Fibroblast of mammary gland (primary cell): ENCODE data around the gene ANKRD9.
A peak's percentile ranks its signal among the peaks of the same experiment; 100 is the strongest.
"Not testable (repeated sequence)": the region's sequence is repeated elsewhere in the genome, so short reads cannot be mapped to it uniquely, and the experiment has no call there.

Experiments
- DNase-seq: peaks from one replicate; pipeline ENCODE4 v3.0.0-alpha.2; 2010; ENCODE audit warnings: low read depth
- H3K4me3 ChIP-seq: 2 replicates; pipeline ENCODE4 v1.5.1; 2011; ENCODE audit warnings: low read depth, mild to moderate bottlenecking, low read length, moderate library complexity; ENCODE audit not compliant: control insufficient read depth
- CTCF ChIP-seq: conservative IDR thresholded peaks from 2 replicates; pipeline ENCODE4 v1.5.1; 2011; ENCODE audit warnings: low read depth, low read length, inconsistent platforms; ENCODE audit not compliant: control insufficient read depth, insufficient read depth

The ANKRD9 gene

GRCh38 chr14:102523569-102524450, 14.2 kb upstream of the ANKRD9 start:
- H3K4me3 ChIP-seq = peak overlapping the region; percentile 26
- TF ChIP-seq CTCF = no peak
- no peak for DNase-seq

- DNase-seq = no peak
- TF ChIP-seq CTCF = no peak
- no peak overlapping the region for H3K4me3 ChIP-seq
Observed at GRCh38 chr14:102523200-102523568, 13.6 kb upstream of the ANKRD9 start.

DNA sequence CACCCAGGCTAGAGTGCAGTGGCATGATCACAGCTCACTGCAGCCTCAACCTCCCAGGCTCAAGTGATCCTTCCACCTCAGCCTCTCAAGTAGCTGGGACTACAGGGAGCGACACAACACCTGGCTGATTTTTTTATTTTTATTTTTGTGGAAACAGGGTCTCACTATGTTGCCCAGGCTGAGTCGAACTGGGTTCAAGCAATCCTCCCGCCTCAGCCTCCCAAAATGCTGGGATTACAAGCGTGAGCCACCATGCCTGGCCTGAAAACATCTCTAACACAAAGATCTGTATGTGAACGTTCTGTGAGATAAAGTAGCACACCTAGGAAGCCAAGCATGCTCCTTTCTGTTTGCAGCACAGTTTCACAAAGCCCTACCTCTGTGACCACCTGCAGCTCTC, 10.1 kb upstream of the ANKRD9 start:
- not testable (repeated sequence) for H3K4me3 ChIP-seq

DNA sequence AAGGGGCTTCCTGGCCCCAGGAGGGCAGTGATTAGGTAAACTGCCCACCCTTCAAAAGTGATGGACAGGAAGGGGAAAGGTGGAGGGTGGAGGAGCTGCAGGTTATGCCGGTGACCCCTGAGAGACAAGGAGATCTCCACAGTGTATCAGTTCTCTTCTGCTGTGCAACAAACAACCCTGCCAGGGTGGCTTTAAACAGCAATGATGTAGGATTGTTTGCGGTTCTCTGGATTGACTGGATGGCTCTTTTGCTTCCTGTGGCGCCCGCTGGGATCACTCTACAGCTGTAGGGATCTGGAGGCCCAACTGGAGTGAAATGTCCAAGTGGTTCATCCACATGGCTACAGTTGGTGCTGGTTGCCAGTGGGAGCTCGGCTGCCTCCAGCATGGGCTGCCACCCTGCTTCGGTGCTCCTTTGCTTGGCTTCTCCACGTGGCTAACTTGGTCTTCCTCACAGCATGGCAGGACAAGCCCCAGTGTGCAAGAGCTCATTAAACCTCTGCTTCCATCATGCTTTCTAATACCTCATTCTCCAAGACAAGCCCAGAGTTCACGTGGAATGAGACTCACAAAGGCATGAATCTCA, 8.6 kb upstream of the ANKRD9 start:
- no peak for TF ChIP-seq CTCF
- no peak for DNase-seq
- no peak overlapping the region for H3K4me3 ChIP-seq

More for the DNA sequence above, 10.1 kb upstream of the ANKRD9 start:
- not testable (repeated sequence) for DNase-seq

- DNase-seq = no peak
- TF ChIP-seq CTCF = no peak
- peak overlapping the region; percentile 43 for H3K4me3 ChIP-seq
Observed at GRCh38 chr14:102517392-102518062, 8.0 kb upstream of the ANKRD9 start.

DNA sequence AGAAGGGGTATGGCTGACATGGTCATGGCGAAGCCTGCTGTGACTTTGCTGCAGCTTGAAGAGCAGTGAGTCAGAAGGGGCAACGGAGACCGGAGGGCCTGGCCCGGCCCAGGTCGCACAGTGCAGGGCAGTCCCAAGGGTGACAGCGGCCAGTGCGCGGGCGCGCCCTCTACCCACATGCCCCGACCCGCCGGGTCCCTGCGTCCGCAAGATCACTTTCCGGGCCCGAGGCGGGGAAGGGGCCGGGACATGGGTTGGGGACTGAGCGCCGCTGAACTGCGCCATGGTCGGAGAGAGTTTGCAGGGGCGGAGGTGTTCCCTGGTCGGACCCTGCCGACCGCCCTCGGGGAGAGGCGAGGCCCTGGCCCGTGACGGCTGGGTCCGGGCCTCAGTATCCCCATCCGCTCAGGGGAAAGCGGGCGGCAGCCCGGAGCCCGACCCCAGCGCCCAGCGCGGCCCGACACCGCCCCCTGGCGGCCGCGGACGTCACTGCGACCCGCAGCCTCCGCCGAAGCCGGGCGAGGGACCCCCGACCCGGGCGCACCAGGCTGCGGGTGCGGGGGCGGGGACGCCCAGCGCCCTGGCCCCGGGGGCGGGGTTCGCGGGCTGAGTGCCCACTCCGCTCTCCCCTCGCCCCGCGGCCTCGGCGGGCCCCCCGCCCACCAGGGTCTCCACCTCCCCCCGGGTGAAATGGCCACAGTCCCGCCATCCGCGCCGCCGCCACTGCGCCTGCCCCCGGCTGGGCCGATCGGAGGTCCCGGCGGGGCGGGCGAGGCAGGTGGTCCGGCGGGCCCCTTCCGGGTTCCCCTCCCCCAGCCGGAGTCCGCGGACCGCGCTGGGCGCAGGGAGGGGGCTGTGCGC, 7.2 kb upstream of the ANKRD9 start:
- no peak for TF ChIP-seq CTCF
- DNase-seq = no peak
- H3K4me3 ChIP-seq = peak overlapping the region; percentile 54
